CD4-positive, alpha-beta T cell treated with Interleukin-6 at 100 ng/mL for 8 hours (primary cell): ENCODE measurements around the gene THSD4.
"Not testable (repeated sequence)": the region's sequence is repeated elsewhere in the genome, so short reads cannot be mapped to it uniquely, and the experiment has no call there.

ENCODE experiments used
- DNase-seq: peaks from one replicate; pipeline ENCODE4 v3.0.0-alpha.2; 2020; ENCODE audit warnings: mixed read lengths, low spot score

The THSD4 gene

DNA sequence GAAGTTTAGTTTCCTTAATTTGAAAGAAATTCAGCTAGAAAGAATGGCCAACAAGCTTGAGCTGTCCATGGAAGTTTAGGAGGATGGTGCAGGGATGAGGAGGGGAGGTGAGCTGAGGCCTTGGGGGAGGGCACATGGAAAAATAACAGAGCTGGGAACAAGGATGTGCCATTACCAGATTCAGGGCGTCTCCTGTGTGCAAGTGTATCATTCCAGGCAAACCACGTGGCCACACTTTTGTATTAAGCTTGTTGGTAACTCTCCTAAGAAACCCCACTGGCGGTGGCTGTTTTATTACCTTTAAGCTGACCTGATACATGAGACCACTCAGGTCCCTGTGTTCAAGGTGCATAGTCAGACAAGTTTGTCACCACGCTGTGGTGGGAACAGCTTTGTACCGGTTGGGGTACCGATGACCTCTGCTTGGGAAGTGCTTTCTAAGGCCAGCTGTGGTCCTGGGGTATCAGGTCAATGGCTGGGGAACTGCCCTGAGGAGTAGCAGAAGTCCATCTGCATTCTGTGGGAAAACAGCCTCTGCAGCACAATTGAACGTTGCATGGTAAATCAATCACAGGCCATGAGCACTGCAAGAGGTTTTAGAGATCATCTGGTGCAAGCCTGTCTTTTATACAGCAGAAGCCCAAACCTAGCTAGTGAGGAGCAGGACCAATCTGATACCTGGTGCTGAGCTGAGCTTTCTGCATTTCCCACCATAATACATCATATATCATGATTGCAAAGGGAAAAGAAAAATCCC is 235.5 kb downstream of the THSD4 start:
- no peak for DNase-seq

DNA sequence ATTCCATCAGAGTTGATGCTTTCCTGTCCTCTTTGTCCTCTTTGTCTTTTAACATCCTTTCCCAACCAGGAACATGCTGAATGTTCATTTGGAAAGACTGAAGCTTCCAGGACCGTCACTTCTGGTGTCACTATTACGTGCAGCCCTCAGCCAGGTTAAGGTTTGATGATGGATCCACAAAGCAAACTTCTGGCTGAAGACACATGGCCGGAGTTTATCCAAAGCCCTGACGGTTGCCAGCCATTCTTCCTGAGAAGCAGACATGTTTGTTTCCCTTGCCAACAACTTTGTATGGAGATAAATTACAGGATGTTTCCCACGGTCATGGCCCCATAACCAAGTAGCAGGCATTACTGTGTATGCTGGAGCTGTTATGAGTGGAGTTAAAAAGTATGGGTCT is 236.9 kb downstream of the THSD4 start:
- DNase-seq, result no peak

DNA sequence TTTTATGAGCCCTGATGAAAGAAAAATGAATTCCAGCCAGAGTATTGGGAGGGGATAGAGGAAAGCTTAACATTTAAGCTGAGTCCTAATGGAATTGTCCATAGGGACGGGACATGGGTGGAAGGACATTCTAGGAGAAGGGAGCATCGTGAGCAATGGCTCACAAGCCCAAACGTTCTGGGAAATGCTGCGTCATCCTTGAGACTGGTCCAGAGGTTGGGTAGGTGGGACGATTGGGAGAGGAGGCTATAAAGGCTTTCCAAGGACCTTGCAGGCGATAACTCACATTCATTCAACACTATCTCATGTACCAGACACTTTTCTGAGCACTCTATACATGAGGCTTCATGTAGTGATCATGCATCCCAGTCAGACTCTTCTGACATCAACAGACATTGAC is 237.5 kb downstream of the THSD4 start:
- DNase-seq, result no peak

DNA sequence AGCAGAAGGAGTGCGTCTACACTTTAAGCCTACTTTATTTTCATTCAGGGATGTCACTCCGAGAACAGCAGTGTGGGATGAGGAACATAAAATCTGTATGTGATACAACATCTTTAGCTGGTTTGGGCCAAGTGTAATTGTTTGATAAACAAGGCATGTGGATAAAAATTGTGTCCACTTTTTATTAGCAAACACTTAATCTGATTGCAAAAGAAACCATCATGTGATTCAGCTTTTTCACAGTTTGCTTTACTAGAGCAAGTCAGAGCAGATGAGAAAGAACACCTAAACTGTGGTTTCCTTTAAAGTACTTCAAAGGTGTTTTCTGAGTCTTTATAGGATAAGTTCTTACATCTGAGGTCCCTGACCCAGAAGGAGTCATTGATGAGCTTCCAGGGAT is 237.9 kb downstream of the THSD4 start:
- no peak for DNase-seq

DNA sequence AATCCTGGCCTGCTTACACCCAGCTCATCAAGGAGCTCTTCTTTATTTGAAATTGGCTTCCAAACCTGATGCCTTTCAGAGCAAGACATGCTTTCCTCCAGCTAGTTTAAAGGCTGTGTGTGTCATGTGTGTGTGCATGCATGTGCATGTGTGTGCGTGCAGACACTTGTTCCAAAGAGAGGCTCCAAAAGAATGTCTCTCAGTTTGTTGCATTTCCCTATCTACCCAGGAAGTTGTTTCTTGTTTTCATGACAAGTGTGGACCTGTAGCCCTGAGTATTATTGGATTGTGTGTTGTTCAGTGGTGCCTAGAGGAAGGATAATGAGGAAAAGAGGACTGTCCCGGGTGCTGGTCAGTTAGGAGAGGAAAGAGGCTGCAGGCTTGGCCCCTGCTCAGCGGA is 240.0 kb downstream of the THSD4 start:
- DNase-seq, result no peak

DNA sequence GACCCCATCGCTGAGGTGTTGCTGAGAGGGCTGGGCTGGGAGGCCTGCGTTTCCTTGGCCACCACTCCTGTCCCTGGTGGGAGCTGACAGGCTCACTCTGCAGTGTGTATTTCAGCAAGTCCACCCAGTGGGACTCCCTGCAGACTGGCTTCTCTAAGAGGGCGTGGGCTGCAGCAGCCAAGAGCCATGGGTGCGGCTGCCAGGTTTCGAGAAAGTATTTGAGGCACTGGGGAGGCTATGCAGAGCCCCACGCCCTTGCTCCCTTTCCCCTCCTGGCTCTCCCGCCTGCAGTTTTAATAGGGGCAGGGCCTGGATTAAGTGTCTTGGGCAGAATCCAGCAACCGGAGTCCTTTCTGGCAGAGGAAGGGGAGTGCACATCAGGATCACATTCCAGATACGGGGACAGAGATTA is 242.1 kb downstream of the THSD4 start:
- DNase-seq, result no peak

DNA sequence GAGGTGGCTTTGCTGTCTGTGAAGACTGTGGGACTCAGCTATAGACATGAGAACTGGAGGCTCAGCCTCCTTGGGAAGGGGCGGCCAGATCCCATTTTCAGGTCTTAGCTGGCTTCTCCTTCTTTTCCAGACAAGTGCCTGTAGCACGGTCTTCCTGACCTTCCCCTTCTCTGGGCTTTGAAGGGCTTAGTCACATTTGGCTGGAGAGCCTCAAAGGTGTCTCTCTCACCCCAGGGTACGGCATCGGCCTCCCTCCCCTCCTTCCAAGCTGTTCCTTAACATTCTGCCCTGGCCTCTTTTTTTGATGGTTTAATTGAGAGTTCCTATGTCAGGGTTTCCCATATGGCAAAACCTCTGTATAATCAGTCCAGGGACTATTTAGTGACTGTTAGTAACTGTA is 242.7 kb downstream of the THSD4 start:
- DNase-seq, result no peak

DNA sequence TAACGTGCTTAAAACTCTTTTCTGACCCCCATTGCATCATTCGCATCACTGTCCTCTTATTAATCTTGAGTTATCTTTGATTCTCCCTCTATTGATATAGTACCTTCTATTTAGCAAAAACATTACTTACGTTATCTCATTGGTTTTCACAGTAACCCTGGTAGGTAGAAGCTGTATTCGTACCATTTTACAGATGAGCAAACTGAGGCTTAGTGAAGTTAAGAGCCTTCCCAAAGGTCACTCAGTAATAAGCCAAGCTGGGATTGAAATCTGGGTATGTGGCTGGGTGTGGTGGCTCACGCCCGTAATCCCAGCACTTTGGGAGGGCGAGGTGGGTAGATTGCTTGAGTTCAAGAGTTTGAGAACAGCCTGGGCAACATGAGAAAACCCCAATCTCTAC is 244.0 kb downstream of the THSD4 start:
- no peak for DNase-seq

DNA sequence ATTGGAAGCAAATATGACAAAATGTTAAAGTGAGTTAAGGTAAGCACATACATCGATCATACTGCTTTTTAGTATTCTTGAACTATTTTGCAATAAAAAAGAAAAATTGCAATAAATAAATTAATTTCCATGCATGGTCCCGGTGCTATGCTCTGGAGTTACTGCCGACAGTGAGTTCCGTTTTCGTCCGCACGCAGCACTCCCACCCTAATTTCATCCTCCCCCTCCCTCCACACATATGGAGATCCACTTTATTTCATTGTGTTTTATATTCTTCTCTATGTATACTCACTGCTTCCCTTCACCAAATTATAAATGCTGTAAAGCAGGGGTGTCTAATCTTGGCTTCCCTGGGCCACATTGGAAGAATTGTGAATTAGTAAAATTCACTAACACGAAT is 247.3 kb downstream of the THSD4 start:
- DNase-seq, result no peak

DNA sequence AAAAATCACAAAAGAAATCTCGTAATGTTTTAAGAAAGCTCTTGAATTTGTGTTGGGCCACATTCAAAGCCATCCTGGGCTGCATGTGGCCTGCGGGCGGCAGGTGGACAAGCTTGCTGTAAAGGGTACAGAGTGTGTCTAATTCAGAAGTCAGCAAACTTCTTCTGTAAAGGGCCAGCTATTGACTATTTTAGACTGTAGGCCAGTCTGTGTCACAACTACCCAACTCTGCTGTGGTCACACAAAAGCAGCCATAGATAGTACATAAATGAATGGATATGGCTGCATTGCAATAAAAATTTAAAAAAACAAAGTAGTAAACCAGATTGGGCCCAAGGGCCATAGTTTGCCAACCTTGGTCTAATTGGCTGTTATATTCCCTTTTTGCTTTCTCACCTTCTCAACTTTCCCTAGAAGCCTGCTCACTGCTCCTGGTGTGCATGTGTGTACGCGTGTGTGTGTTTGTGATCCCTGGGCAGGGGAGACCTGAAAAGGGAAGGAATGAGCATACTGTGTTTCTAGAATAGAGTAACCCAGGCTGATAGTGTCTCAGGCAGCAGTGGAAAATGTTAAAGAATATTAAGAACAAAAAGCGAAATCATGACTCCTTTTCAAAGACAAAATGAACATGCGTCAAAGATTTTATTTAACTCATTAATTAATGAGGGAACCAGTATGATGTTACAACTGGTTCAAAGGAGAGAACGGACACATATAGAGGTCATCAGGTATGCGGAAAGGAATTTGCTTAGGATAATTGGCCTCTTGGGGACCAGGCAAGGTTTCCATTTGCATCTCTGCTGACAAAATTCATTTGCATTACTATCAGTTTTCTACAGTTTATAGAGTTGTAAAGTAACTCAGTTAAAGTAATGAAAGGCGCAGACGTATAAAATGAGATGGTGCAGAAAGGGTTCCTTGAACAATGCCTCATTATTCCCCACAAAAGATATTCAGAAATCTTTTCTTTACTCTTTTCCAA is 248.0 kb downstream of the THSD4 start:
- DNase-seq, result no peak

DNA sequence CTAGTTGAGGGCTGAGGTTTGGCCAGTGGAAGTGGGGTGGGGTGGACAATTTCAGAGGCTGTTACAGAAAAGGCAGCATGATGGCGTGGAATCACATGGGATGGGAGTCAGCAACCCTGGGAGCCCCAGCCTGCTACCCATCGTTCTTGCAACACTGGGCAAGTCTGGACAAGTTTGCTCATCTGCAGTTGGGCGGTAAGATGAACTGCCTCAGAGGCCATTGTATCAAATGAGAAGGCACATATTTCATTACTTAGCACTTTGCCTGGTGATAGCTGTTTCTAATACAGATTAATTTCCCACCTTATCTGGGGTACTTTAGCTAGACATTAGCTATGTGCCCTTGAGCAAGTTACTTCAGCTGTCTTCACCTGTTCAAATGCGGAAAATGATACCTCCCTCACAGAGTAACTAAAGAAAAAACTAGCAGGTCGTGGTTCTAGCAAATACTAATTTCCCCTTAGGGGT is 248.9 kb downstream of the THSD4 start:
- DNase-seq, result no peak

DNA sequence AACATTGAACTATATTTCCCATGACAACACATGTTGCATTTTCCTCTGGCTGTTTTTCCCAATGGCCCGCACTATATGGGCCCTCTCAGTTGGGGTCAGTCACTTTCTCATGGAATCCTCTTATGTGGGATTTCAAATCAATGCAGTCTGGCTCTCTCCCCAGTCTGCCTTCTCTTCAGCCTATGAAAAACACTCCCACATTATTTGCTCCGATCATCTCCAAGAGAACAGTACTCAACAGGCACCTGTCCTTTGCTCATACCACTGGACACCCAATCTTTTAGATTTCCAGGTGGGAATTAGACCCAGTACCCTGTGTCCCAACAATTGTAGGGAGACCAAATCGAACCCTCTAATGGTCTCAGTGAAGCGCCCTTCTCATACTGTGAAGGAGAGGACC is 251.3 kb downstream of the THSD4 start:
- DNase-seq, result no peak

DNA sequence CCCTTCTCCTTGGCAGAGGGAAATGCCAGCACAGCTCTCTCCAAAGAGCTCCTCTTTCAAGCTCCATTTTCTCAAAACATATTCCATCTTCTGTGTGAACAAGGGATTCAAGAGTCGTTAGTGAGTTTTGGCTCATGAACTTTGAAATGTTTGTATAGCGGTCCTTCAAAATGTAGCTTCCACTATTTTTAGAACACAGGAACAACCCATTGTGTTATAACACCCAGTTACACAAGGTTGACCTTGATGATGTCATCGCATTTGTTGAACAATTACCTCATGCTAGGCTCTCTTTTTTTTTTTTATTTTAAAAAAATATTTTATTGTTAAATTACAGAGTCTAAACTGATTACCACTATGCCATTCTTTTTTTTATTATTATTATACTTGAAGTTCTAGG is 251.7 kb downstream of the THSD4 start:
- no peak for DNase-seq

DNA sequence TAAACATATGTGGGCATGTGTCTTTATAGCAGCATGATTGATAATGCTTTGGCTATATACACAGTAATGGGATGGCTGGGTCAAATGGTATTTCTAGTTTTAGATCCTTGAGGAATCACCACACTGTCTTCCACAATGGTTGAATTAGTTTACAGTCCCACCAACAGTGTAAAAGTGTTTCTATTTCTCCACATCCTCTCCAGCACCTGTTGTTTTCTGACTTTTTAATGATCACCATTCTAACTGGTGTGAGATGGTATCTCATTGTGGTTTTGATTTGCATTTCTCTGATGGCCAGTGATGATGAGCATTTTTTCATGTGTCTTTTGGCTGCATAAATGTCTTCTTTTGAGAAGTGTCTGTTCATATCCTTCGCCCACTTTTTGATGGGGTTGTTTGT is 252.5 kb downstream of the THSD4 start:
- DNase-seq, result not testable (repeated sequence)

DNA sequence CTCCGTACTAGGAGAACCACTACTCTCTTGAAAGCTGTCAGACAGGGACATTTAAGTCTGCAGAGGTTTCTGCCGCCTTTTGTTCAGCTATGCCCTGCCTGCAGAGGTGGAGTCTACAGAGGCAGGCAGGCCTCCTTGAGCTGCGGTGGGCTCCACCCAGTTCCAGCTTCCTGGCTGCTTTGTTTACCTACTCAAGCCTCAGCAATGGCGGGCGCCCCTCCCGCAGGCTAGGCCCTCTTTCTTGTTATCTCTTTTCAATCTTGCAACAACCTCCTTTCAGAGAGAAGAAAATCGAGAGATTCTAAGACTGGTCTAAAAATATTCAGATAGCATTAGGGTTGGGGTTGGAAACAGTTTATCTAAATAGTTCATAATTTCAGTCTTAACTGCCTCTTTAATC is 257.5 kb downstream of the THSD4 start:
- DNase-seq, result not testable (repeated sequence)

DNA sequence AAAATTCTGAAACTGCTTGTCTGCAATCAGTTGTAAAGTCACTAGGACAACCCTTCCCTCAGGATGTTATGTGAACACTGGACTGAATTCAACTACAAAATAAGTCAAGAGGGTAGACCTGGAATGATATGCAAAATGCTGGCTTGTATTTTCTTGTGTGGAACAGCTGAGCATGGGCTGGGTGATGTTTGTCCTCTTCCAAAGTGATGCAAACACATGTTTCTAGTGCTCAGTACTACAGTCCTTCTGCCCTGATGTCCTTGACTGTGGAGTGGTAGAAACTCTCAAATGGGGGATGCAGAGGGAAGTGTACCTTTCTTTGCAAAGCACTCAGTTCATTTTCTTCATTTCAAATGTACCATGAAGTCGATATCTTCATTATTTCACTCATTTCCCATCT is 258.6 kb downstream of the THSD4 start:
- no peak for DNase-seq

DNA sequence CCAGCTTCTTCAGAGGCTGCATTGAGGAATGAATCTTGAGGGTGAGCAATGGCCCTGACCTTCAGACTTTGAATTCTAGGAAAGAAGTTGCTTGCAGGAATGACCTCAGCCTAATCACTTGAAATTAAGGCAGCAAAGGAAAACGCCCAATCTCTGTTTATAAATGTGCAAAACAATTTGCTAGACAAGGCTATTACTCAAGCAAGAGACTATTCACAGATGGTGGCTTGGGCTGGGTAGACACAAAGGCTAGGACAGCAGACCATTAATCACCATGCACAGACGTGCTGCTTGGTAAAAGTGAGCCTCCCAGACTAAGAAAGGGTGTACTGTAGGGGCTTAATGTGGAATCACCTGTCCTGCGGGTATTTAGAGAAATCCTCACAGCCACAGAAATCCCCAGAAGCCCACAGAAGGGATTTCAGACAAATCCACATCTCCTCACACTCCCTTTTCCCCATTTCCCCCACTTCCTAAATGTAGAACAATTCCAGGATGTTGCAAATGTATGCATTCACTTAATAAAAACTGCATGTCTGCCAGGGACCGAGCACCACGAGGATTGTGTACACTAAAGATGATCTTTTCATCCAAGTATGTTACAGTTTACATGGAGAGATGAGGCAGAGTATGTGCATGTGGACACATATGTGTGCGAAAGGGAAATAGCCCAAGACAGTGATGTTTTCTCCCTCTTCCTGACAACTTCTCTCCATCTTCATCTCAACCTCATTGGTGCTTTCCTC is 259.5 kb downstream of the THSD4 start:
- DNase-seq, result no peak

DNA sequence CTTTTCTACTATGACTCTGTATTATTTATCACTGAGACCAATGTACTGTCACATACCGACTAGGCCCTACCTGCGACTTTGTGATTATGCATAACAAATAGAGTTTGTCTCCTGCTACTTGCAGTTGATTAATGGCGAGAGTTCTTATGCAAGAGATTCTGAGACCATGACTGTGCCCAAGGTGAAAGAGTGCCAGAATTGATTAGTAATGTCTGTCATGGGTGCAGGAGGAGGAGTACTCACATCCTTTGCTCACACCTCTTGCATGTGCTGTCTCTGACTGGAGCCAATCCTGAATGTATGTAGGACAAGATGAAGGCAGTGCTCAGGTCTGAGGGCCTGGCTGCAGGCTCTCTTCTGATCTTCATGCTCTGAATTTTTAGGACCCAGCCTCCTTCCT is 260.7 kb downstream of the THSD4 start:
- no peak for DNase-seq

DNA sequence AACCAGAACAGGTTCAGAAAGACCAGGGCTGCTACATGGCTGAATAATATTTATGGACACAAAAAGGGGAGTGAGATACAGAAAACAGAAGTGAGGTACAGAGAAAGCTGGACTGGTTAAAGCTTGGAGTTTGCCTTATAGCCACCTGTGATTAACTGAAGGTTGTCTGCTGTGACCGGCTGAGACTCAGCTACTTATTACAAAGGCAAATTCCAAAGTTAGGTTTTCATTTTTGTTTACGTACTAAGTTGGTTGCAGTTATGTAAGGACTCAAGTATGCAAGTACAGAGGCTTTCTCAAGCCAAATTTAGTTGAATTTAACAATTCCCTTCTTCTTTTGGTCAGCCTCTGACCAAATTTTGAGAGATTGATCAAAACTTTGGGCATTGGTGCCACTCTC is 264.6 kb downstream of the THSD4 start:
- DNase-seq, result no peak

DNA sequence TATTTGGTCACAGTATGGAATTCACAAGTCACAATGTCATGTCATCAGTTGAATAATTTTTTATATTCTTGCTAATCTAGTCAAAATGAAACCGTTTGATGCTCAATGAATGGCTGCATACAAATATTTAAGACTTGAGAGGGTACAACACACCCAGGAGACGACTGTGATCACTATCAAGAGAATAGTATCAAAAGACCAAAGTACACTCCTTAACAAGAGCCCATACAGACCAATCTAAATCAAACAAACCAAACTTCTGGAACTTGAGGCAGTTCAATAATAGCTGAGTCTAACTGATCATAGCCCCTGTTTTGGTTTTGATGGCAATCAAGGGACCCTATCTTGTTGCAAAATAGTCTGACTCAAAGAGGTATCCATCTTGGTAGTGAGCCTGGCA is 265.1 kb downstream of the THSD4 start:
- DNase-seq, result no peak

DNA sequence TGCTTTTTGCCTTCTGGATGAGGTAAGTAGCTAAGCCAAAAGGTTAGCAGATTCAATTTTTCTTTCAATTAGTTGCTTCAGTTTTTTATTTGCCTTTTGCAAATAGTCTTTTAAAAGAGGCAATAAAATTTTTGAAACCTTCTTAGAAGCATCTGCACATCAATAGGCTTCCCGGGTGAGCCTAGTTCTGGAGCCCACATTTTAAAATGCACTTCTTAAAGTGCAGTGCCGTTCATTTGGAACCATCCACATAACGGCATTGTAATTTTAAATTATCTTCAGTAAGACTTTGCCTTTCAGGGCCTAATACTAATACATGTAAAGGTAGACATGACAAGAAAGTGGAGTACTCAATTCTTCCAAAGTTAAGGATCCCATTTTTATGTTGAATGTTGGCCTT is 269.2 kb downstream of the THSD4 start:
- no peak for DNase-seq

DNA sequence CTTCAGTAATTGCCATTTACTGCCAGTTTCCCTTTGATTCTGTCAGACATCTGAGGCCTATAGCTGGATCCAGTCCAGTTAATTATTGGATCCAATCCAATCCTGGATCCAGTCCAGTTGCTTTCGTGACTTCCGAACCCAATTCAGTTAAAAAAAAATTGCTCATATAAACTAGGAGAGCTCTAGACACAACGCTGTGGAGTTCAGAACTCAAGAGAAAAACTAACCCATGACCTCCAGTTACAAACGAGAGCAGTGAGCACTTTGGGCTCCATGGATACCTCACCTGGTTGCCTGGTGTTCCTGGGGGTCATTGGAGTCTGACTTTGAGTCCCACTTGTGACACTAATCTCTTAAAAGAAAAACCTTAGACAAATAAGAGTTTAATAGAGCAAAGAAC is 269.8 kb downstream of the THSD4 start:
- no peak for DNase-seq

DNA sequence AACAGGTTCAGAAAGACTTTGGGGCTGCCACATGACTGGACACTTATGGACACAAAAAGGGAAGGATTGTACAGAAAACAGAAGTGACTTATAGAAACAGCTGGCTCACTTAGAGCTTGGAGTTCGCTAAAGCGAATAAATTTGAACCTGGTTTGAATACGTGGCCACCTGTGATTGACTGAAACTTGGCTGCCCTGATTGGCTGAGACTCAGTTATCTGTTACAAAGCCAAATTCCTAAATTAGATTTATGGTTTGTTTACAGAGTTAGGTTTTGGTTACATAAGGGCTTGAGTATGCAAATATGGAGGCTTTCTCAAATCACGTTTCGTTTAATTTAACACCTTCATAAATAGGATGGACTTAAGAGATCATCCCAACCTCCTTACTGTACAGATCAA is 270.2 kb downstream of the THSD4 start:
- no peak for DNase-seq
